VCaP (cell line): ENCODE measurements around the gene TEX55.

ENCODE experiments used
- H3K27ac ChIP-seq: fragments of 450-650 bp; 2 replicates; pipeline ENCODE4 v1.5.1; 2017
- TF ChIP-seq, protein P1 (sequence below): fragments of 450-650 bp; conservative IDR thresholded peaks from 2 replicates; pipeline ENCODE4 v1.5.1; 2017; ENCODE audit warnings: mild to moderate bottlenecking, moderate library complexity

Gene TEX55

DNA sequence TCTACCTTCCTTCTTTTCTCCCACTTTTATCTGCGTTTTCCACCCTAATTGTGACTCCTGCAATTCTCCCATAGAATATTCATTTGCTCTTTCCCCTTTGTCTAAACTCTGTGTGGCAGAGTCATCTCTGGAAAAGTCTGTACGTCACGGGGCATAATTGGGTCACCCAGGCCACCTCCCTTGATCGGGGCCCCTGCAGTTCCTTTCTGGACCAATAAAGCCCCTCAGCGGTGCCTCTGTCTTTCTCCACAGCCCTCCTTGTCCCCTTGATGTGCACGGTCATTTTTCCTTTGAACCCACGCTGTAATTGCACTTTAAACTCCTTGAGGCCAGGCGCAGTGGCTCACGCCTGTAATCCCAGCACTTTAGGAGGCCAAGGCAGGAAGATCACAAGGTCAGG, 38.1 kb downstream of the TEX55 start:
- H3K27ac ChIP-seq: no peak overlapping the region
- TF ChIP-seq, protein P1, sequence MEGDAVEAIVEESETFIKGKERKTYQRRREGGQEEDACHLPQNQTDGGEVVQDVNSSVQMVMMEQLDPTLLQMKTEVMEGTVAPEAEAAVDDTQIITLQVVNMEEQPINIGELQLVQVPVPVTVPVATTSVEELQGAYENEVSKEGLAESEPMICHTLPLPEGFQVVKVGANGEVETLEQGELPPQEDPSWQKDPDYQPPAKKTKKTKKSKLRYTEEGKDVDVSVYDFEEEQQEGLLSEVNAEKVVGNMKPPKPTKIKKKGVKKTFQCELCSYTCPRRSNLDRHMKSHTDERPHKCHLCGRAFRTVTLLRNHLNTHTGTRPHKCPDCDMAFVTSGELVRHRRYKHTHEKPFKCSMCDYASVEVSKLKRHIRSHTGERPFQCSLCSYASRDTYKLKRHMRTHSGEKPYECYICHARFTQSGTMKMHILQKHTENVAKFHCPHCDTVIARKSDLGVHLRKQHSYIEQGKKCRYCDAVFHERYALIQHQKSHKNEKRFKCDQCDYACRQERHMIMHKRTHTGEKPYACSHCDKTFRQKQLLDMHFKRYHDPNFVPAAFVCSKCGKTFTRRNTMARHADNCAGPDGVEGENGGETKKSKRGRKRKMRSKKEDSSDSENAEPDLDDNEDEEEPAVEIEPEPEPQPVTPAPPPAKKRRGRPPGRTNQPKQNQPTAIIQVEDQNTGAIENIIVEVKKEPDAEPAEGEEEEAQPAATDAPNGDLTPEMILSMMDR: no peak

- no peak overlapping the region for H3K27ac ChIP-seq
- TF ChIP-seq, protein P1: no peak
Observed at GRCh38 chr3:119184796-119185570, 39.0 kb downstream of the TEX55 start.

DNA sequence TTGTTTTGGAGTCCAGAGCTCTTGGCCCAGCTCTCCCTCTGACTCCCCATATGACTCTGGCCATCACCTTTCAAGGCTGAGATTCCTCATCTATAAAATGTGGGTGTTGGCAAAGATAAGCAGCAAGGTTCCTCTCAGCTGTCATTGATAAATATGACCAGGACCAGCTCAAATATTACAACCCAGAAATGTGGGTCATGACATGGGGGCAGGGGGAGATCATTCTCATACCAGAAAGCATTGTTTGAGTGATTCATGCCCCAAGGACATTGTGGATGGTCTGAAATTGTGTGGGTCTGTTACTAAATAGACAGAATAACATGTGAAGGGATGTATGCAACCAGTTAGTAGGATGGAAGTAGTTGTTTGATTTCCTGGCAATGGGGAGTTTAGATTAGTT, 41.3 kb downstream of the TEX55 start:
- TF ChIP-seq, protein P1: no peak
- H3K27ac ChIP-seq: no peak overlapping the region

DNA sequence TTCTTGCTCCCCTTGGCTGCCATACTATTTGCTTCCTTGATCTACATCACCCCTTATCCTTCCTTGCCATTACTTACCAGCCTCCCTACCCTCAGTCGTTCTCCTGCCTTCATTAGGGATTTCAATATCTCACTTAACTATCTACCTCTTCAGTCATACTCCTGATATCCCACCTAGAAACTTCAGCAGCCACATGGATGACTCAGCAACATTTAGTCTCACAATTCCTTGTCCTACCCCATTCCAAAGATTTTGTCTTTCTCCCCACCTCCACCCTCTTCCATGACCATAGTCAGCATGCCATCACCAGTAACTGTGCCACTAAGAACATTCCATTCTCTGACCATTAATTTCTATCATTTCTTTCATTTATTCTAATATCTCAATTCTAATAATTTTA, 45.8 kb downstream of the TEX55 start:
- TF ChIP-seq, protein P1: no peak
- H3K27ac ChIP-seq: no peak overlapping the region

GRCh38 chr3:119194237-119195150, 48.5 kb downstream of the TEX55 start:
- TF ChIP-seq, protein P1: no peak
- no peak overlapping the region for H3K27ac ChIP-seq

DNA sequence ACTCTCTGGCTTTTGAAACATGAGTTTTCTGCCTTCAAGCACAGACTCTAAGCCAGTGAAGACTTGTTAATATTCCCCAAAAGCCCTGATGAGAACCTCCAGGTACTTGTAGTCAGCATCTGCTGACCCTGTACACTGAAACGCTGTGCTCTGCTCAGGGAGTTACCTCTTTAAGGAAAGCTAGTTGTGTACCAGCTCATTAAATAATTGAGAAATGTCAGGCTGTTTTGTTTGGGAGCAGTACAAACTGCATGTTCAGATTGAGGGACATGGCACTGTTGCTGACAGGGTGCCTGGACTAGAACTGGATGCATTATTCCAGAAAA, 49.1 kb downstream of the TEX55 start:
- H3K27ac ChIP-seq: no peak overlapping the region
- TF ChIP-seq, protein P1: no peak

GRCh38 chr3:119195911-119196310, 49.9 kb downstream of the TEX55 start:
- no peak overlapping the region for H3K27ac ChIP-seq
- TF ChIP-seq, protein P1: no peak
